Measurements from ENCODE around the gene GJB2.

- TF ChIP-seq CTCF (conservative IDR thresholded peaks at IDR 0.05; ENCODE audit: low read length) (no peak), EZH2phosphoT487 (IDR thresholded peaks at IDR 0.05; ENCODE audit: borderline replicate concordance) (no peak)
Measured at GRCh38 chr13:20174656-20175405, 17.9 kb downstream of the GJB2 start.

All from Loucy (cell line).